ENCODE results near the gene MCM5.
"Not testable (repeated sequence)": the region's sequence is repeated elsewhere in the genome, so short reads cannot be mapped to it uniquely, and the experiment has no call there.

The MCM5 gene

DNA sequence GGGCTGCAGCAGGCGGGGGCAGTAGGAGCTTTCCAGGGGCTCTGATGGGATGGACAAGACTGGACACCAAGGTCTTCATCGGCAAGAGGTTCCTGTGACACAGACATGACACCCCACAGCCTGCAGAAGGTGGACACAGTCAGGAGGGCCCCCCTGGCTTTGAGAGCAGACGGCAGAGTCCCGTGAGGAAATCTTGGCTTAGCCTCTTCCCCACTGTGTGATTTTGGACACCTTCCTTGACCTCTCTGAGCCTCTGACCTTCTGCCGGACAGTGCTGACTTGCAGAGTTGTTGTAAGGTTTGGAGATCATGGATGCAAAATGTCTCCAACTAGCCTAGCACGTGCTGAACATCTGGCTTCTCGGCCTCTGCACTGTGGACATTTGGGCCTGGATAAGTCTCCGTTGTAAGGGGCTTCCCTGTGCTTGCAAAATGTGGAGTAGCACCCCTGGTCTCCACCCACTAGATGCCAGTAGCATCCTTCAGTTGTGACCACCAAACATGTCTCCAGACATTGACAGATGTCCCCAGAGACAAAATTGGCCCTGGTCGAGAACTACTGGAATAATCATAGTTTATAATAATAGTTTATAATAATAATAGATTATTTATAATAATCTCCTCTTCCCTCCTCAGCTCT, 54.6 kb downstream of the MCM5 start:
- no peak for DNase-seq

GRCh38 chr22:35455529-35455928, 55.6 kb downstream of the MCM5 start:
- DNase-seq, result no peak

GRCh38 chr22:35456757-35457156, 56.8 kb downstream of the MCM5 start:
- no peak for DNase-seq

- no peak for DNase-seq
Measured at GRCh38 chr22:35457729-35458546, 58.0 kb downstream of the MCM5 start.

DNA sequence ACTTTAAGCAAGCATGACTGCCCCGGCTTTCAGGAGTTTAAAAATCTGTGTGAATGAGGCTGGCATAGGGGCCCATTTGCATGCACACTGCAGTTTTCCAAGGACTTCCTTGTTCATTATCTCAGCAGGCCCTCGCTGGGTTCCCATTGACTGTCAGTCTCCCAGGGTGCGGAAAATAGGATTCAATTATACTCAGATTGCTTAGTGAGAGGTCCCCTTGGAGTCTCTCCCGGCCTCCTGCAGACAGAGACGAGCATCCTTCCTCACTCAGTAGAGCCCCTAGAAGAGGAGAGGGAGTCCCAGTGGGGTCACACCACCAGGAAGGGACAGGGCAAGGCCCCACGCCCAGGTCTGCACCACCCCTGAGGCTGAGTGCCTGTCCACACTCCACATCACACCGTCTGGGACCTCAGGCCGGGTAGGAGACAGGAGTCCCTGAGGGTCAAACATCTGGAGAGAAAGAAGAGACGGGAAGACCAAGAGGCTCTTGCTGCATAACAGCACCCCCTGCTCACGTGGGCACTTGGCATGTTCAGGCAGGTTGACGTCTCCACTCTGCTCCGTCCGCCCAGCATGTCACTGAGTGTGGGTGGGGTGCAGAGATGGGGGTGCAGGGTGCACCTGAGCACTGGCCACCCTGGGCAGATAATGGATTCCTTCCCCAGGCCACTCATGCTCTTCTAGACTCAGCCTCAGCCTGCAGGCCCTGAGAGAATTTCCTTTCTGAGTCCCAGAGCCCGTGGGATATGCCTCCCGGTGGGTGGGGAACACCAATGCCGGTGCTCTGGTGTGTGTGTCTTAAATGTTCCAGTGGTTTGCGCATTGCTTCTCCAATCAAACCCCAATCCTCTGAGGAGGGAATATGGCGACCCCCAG, 58.8 kb downstream of the MCM5 start:
- no peak for DNase-seq

DNA sequence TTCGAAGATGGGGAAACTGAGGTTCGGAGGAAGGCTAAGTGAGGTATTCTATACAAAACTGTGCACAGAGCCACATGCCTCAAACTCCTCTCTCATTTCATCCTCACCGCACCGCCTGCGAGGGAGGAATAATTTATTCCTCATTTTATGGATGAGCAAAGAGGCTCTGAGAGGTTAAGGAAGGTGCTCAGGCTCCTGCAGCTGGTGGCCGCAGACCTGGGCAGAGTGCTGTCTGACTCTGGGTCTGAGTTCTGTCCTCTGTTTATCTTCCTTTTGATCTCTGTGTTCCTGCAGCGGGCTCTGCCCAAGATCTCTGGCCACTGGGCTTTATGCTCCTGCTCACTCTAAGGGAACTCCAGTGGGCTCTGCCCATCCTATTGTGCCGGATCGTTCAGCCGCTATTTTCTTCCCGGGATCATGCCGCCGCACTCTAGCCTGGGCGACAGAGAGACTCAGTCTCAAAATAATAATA, 59.5 kb downstream of the MCM5 start:
- DNase-seq, result no peak

GRCh38 chr22:35459976-35460375, 60.0 kb downstream of the MCM5 start:
- not testable (repeated sequence) for DNase-seq

DNA sequence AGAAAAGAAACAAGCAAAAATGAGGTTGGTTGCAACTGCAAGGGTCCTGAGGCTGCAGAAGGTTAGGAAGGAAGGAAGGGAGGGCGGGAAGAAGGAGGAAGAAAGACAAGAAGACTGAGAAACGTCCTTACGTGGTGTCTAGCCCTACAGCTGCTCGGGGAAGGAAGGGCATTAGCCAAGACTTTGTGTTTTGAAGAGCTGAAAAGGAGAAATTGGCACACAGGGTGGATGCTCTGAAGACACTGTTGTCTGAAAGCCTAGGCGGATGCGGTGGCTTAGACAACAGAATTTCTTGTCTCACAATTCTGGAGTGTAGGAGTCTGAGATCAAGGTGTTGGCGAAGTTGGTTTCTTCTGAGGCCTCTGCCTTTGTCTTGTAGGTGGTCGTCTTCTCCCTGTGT, 60.7 kb downstream of the MCM5 start:
- peak; percentile 7 to 17 for DNase-seq

DNA sequence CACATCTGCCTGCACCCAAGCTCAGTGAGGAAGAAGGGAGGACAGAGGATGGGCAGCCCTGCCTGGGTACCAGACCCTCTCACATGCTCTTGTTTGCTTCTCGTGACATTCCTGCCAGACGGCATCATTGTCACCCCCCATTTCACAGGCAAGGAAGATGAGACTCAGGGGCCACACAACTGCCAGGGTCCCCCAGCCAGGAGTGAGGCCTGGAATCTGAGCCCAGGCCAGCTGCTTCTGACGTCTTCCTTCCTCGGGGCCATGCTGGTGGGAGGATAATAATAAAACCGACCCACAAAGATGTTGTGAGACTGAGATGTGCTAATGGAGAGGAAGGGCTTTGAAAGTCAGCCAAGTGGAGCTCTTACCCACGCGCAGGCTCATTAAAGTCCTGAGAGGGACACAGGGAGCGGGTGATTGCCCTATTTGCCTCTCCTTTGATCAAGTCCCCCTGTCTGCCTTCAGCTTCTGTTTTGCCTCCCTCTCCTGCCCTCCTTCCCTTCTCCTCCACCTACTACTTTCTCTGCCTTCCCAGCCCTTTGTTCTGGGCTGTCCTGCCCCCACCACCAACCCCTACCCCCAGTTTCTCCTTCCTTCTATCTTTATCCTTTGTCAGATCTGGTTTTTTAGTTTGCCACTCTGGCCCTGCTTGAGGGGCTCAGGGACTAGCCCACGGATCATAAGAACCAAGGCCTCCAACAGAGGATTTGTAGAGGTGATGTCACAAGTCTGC, 62.7 kb downstream of the MCM5 start:
- DNase-seq, result no peak

DNA sequence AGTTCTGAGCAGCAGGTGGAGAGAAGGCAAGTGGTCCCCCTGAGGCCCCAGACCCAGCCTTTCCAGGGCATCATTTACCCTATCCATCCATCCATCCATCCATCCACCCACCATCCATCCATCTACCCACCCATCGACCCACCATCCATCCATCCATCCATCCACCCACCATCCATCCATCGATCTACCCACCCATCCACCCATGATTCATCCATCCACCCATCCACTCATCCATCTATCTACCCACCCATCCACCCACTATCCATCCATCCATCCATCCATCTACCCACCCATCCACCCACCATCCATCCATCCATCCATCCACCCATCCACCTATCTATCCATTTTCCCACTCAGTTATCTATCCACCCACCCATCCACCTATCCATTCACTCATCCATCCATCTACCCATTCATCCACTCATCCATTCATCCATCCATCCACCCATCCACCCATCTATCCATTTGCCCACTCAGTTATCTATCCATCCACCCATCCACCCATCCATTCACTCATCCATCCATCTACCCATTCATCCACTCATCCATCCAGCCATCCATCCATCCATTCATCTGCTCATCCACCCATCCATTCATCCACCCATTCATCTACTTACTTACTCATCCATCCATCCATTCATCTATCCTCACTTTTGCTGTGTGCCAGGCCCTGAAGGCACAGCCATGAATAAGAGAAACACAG, 63.4 kb downstream of the MCM5 start:
- no peak for DNase-seq

DNA sequence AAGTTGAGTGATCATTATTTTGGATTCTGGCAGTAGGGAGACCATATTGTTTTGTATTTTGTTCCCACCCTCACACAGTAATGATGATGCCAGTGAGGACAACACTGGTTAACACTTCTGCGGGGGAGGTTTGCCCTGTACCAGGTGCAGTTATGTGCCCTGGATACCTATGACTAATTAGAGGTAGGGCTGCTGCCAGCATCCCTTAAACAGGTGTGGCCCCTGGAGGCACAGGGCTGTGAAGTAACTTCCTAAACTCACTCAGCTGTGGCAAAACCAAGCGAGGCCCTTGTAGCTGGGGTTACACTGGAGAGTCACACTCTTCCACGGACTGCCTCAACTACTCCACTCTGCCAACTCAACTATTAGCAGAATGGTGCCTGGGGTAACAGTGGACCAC, 64.5 kb downstream of the MCM5 start:
- DNase-seq, result no peak

GRCh38 chr22:35465109-35465701, 65.3 kb downstream of the MCM5 start:
- no peak for DNase-seq

DNA sequence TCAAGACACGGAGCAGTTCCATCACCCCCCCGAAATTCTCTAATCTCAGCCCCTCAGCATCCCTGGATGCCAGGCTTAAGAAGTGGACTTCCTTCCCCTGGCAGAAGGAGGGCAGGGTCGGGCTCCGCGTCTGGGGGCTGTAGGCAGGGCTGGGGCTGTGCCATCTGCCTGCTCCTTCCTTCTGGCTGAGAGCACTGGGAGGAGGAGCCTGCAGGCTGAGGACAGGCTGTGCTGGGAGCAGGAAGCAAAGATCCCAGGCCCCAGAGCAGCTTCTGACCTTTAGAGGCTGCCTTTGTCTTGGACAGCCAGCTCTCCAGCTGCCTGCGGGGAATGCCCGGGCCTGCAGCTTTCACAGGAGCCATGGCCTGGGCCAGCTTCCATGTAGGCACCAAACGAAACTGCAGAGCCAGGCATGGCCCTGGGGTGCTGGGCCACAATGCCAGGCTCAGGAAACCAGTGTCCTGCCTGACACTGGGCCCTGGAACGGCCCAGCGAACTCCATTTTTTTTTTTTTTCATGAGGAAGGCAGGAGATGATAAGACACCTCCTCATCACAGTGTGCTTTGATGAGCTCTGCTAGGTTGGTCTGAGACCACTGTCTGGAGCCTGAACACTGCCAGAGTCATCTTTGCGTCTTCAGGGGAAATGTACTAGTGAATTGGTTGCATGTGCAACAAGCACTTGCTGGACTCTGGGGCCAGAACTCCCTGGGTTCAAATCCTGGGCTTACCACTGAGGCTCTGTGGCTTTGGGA, 67.9 kb downstream of the MCM5 start:
- DNase-seq, result no peak

- DNase-seq, result no peak
Measured at GRCh38 chr22:35470903-35471321, 71.0 kb downstream of the MCM5 start.

- not testable (repeated sequence) for DNase-seq
Measured at GRCh38 chr22:35471566-35471965, 71.6 kb downstream of the MCM5 start.

GRCh38 chr22:35472488-35472887, 72.5 kb downstream of the MCM5 start:
- DNase-seq, result no peak

DNA sequence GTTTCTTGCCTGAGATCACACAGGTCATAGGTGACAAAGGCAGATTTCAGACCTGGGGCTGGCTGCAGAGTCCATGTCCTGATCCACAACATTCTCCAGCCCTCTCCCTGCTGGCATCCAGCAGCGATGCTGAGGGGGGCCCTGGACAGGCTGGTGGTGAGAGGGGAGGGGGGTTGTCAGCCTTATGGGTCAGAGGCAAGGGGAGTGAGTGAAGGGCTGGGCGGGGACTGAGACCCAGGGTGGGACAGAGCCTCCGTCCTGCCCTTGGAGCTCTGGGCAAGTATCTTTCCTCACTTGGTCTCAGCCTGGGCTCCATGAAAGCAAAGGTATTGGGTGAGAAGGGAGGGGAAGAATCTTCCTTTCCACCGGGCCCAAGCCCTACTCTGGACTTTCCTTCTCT, 74.0 kb downstream of the MCM5 start:
- no peak for DNase-seq
